ACC112 (cell line): ENCODE measurements around the gene SDCBP2.
A peak's percentile ranks its signal among the peaks of the same experiment; 100 is the strongest.

Experiments
- H2AFZ ChIP-seq: fragments of 200-600 bp; sonication (generic); one replicate; pipeline ENCODE4 v1.6.0; 2017; ENCODE audit warnings: antibody characterized with exemption, low read length; ENCODE audit not compliant: unreplicated experiment
- H3K27ac ChIP-seq: fragments of 200-600 bp; sonication (generic); 2 replicates; pipeline ENCODE4 v1.5.1; 2014; ENCODE audit warnings: low read depth, mild to moderate bottlenecking, antibody characterized with exemption, low read length, moderate library complexity
- H3K27me3 ChIP-seq: fragments of 200-600 bp; sonication (generic); 2 replicates; pipeline ENCODE4 v1.6.1; 2014; ENCODE audit warnings: mild to moderate bottlenecking, antibody characterized with exemption, low read length, moderate library complexity, mixed read lengths; ENCODE audit not compliant: insufficient read depth
- H3K36me3 ChIP-seq: fragments of 200-600 bp; sonication (generic); 2 replicates; pipeline ENCODE4 v1.6.1; 2016; ENCODE audit warnings: mild to moderate bottlenecking, antibody characterized with exemption, low read length, moderate library complexity, mixed read lengths; ENCODE audit not compliant: insufficient read depth
- H3K4me1 ChIP-seq: fragments of 200-600 bp; sonication (generic); one replicate; pipeline ENCODE4 v1.6.1; 2016; ENCODE audit warnings: low read length, mixed read lengths; ENCODE audit not compliant: insufficient read depth, unreplicated experiment, control insufficient read depth
- H3K4me3 ChIP-seq: fragments of 200-600 bp; sonication (generic); 2 replicates; pipeline ENCODE4 v1.5.1; 2014; ENCODE audit warnings: mild to moderate bottlenecking, low read depth, low read length
- H3K79me2 ChIP-seq: fragments of 200-600 bp; sonication (generic); one replicate; pipeline ENCODE4 v1.6.0; 2016; ENCODE audit warnings: low read length; ENCODE audit not compliant: control insufficient read depth, unreplicated experiment, insufficient read depth

Gene SDCBP2

GRCh38 chr20:1336699-1337367 is 7.9 kb upstream of the SDCBP2 start:
- Histone ChIP-seq H3K27ac (peak overlapping the region; percentile 40), H3K79me2 (peaks cover 13% of the 10 kb centered on the region), H3K27me3 (no peaks in the 10 kb centered on the region), H3K36me3 (no peaks in the 10 kb centered on the region; the same call in 1 of the 2 replicates), H3K4me1 (peaks cover 33% of the 10 kb centered on the region), H3K4me3 (no peak overlapping the region), H2AFZ (no peak overlapping the region)

DNA sequence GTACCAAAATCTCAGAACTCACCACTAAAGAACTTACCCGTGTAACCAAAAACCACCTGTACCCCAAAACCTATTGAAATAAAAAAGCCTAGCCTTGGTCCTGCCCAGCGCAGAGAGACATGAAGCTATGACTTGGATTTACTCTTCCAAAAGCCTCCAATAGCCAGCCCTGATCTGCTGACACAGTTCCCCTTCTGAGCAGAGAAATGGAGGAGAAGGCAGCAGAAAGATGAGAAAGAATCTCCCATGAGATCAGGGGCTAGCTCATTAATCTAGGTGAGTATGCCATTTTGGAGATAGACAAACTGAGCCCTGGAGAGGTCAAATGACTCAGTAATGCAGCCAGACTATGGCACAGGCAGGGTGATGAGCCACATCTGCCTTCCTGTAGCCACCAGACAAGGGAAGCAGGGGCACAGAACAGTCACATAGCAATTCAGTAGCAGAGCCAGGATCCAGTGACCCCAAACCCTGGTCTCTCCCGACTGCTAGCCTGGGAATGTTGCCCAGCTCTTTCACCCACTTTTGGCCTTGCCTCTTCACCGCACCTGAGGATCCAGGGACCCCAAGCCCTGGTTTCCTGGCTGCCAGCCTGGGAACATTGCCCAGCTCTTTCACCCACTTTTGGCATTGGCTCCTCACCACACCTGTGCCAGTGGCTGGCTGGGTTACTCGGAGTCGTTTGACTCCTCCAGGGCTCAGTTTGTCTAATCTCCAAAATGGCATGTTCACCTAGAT is 7.2 kb upstream of the SDCBP2 start:
- Histone ChIP-seq H3K27me3 (no peaks in the 10 kb centered on the region), H3K27ac (peak overlapping the region; percentile 40), H3K4me1 (peaks cover 26% of the 10 kb centered on the region), H2AFZ (no peak overlapping the region), H3K4me3 (no peak overlapping the region), H3K36me3 (no peaks in the 10 kb centered on the region; the same call in 1 of the 2 replicates), H3K79me2 (peaks cover 20% of the 10 kb centered on the region)

GRCh38 chr20:1334761-1335160 is 5.8 kb upstream of the SDCBP2 start:
- no peak overlapping the region for H3K4me3 ChIP-seq
- H3K27ac ChIP-seq = no peak overlapping the region
- no peaks in the 10 kb centered on the region; the same call in 1 of the 2 replicates for H3K36me3 ChIP-seq
- no peak overlapping the region for H2AFZ ChIP-seq
- peaks cover 33% of the 10 kb centered on the region for H3K4me1 ChIP-seq
- H3K79me2 ChIP-seq = peaks cover 34% of the 10 kb centered on the region
- H3K27me3 ChIP-seq = no peaks in the 10 kb centered on the region

- no peaks in the 10 kb centered on the region; the same call in 1 of the 2 replicates for H3K36me3 ChIP-seq
- H3K79me2 ChIP-seq = peaks cover 38% of the 10 kb centered on the region
- H3K27me3 ChIP-seq = no peaks in the 10 kb centered on the region
- no peak overlapping the region for H3K4me3 ChIP-seq
- H3K27ac ChIP-seq = no peak overlapping the region
- peaks cover 37% of the 10 kb centered on the region for H3K4me1 ChIP-seq
- no peak overlapping the region for H2AFZ ChIP-seq
Observed at GRCh38 chr20:1334370-1334731, 5.4 kb upstream of the SDCBP2 start.

GRCh38 chr20:1333462-1334369 is 4.8 kb upstream of the SDCBP2 start:
- no peak overlapping the region for H2AFZ ChIP-seq
- H3K79me2 ChIP-seq = peaks cover 44% of the 10 kb centered on the region
- no peaks in the 10 kb centered on the region for H3K27me3 ChIP-seq
- no peak overlapping the region for H3K27ac ChIP-seq
- H3K4me1 ChIP-seq = peaks cover 43% of the 10 kb centered on the region
- H3K4me3 ChIP-seq = no peak overlapping the region
- no peaks in the 10 kb centered on the region; the same call in 1 of the 2 replicates for H3K36me3 ChIP-seq

- Histone ChIP-seq H3K27ac (no peak overlapping the region), H3K36me3 (no peaks in the 10 kb centered on the region; the same call in 1 of the 2 replicates), H2AFZ (no peak overlapping the region), H3K27me3 (no peaks in the 10 kb centered on the region), H3K4me1 (peaks cover 52% of the 10 kb centered on the region), H3K4me3 (no peak overlapping the region), H3K79me2 (peaks cover 53% of the 10 kb centered on the region)
Observed at GRCh38 chr20:1332749-1333300, 3.9 kb upstream of the SDCBP2 start.

DNA sequence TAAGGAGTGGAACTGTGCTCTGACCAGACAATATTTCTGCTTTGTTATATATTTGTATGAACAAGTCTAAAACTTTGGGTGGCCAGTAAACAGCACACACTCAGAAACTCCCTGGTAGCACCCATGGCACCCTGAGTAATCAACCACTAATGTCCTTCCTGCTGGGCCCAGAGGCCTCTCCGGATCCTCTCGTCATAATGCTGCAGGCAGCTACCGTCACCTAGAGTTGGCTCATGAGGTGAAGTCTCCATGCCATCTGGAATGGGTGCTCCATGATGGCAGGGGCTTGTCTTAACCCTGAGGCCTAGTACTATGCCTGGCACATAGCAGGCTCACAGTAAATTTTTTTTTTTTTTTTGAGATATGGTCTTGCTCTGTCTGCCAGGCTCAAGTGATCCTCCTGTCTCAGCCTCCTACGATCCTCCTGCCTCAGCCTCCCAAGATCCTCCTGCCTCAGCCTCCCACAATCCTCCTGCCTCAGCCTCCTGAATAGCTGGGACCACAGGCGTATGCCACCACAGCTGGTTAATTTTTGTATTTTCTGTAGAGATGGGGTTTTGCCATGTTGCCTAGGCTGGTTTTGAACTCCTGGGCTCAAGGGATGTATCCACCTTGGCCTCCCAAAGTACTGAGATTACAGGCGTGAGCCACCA is 3.0 kb upstream of the SDCBP2 start:
- Histone ChIP-seq H3K4me1 (peaks cover 56% of the 10 kb centered on the region), H3K79me2 (peaks cover 60% of the 10 kb centered on the region), H3K4me3 (no peak overlapping the region), H2AFZ (no peak overlapping the region), H3K36me3 (no peaks in the 10 kb centered on the region; the same call in 1 of the 2 replicates), H3K27me3 (no peaks in the 10 kb centered on the region), H3K27ac (no peak overlapping the region)

- no peaks in the 10 kb centered on the region for H3K27me3 ChIP-seq
- no peaks in the 10 kb centered on the region; the same call in 1 of the 2 replicates for H3K36me3 ChIP-seq
Observed at GRCh38 chr20:1331101-1331500, 2.2 kb upstream of the SDCBP2 start.

DNA sequence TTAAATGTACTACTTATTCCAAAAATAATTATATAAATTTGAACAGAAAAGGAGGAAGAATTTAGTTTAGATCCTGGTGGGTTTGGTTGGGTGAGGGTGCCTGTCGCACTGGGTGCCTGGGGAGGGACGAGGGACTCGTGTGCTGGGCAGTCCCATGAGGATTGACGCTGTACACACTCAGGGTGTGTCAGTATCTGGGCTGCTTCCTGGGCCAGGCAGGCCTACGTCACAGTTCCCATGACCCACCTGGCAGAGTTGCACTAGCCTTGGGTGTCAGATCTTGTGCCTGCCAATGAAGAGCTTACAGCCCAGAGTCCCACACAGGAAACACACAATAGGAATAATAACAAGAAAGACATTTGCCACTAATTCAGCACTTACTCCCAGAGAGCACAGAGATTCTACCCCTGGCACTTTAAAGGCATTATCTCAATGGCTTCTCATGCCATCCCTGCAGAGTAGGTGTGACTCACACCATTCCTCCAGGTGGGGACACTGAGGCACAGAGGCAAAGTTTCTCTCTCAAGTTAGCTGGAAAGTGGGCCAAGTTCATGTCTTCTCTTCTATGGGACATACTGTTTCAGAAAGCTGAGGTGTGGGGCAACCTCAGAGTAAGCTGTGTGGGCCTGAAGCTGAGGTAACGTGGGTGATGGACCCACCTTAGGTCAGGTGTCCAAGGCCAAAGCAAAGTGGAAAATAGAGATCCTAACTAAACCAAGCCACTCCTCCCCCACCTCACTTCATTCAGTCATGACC is 1.3 kb upstream of the SDCBP2 start:
- no peaks in the 10 kb centered on the region; the same call in 1 of the 2 replicates for H3K36me3 ChIP-seq
- no peak overlapping the region for H3K4me3 ChIP-seq
- peaks cover 54% of the 10 kb centered on the region for H3K4me1 ChIP-seq
- no peaks in the 10 kb centered on the region for H3K27me3 ChIP-seq
- H2AFZ ChIP-seq = no peak overlapping the region
- peaks cover 72% of the 10 kb centered on the region for H3K79me2 ChIP-seq
- H3K27ac ChIP-seq = peak overlapping the region; percentile 99; the same call in 1 of the 2 replicates

More at GRCh38 chr20:1331101-1331500, 2.2 kb upstream of the SDCBP2 start:
- Histone ChIP-seq H2AFZ (no peak overlapping the region), H3K79me2 (peaks cover 69% of the 10 kb centered on the region), H3K4me3 (no peak overlapping the region), H3K4me1 (peaks cover 56% of the 10 kb centered on the region), H3K27ac (no peak overlapping the region)
